Thyroid gland (tissue), 4 donors: ENCODE measurements around the gene OR2M5. TPM values are rescaled to one million over a fixed set of nuclear protein-coding genes. Genes with fewer than 3 reads are reported as not detected.

Source experiments
- DNase-seq, 2 donors: peaks; one replicate each; pipeline ENCODE4 v3.0.0-alpha.2; 2019
- H3K27ac ChIP-seq, 3 donors: fragments of 200-600 bp; sonication (generic); 1 replicate in 2 of 3; 2 replicates in 1 of 3; pipeline ENCODE4 v1.5.1; 2016 to 2019; ENCODE audit warnings: mild to moderate bottlenecking in 1 of 3, moderate library complexity in 1 of 3
- H3K27me3 ChIP-seq: fragments of 200-600 bp; sonication (generic); one replicate; pipeline ENCODE4 v1.5.1; 2019
- H3K36me3 ChIP-seq, 2 donors: fragments of 200-600 bp; sonication (generic); one replicate each; pipeline ENCODE4 v1.5.1; 2016 to 2019
- H3K4me1 ChIP-seq, 2 donors: fragments of 200-600 bp; sonication (generic); one replicate each; pipeline ENCODE4 v1.5.1; 2017 to 2019
- H3K4me3 ChIP-seq, 3 donors: fragments of 200-600 bp; sonication (generic); replicated peaks in 1 of 3; 1 replicate in 2 of 3; 2 replicates in 1 of 3; pipeline ENCODE4 v1.5.1; 2016; ENCODE audit warnings: mild to moderate bottlenecking in 1 of 3
- H3K9me3 ChIP-seq: fragments of 200-600 bp; sonication (generic); one replicate; pipeline ENCODE4 v1.5.1; 2017
- POLR2A ChIP-seq, 2 donors: fragments of 450-650 bp; IDR thresholded peaks; one replicate each; pipeline ENCODE4 v1.6.1; 2017; ENCODE audit warnings: antibody characterized with exemption in 2 of 2, mild to moderate bottlenecking in 2 of 2, moderate library complexity in 1 of 2
- WGBS, 2 donors: methylation state at CpG; one replicate each; pipeline ENCODE4 v1.1.5; 2017; 5-methylcytosine and 5-hydroxymethylcytosine counted together
- intact Hi-C: fragments of 100-400 bp; cut with DNase I; formaldehyde crosslinking; loops from one replicate; pipeline ENCODE4 v1.15.1; 2023
- total RNA-seq, 4 donors: library from RNA; depleted of rRNA; stranded (reverse); fragments of >200 nt; gene quantifications; one replicate each; pipeline ENCODE4 v1.2.3, GENCODE V29; 2016
- TF ChIP-seq, protein P1 (sequence below), 6 experiments: fragments of 200-600 bp in 3 of 6; fragments of 450-650 bp in 3 of 6; sonication (generic) in 3 of 6; IDR thresholded peaks; one replicate each; pipeline ENCODE4 v1.5.1; 2016 to 2019; ENCODE audit warnings: antibody characterized with exemption in 6 of 6, mild to moderate bottlenecking in 2 of 6, inconsistent platforms in 1 of 6, moderate library complexity in 1 of 6

The OR2M5 gene
- total RNA-seq, 4 donors from 2014 or later: not detected

DNA sequence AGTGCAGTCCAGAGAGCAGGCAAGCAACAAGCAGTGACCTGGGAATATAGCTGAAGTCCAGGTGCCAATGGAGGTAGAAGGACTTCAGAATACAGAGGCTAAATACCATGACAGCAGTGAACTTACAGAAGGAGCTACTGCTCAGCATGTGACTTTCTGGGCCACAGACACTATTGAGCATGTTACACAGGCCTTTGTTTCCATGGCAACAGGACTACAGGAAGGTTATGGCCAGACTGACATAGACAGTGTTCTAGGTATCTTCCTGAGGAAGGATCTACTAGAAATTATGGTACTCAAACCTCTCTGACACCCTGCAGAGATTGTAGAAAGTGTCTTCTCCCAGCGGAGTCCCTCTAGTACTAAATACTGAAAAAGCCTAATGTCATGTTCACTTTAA, 11.0 kb downstream of the OR2M5 start:
- H3K27me3 ChIP-seq: no peaks in the 10 kb centered on the region

DNA sequence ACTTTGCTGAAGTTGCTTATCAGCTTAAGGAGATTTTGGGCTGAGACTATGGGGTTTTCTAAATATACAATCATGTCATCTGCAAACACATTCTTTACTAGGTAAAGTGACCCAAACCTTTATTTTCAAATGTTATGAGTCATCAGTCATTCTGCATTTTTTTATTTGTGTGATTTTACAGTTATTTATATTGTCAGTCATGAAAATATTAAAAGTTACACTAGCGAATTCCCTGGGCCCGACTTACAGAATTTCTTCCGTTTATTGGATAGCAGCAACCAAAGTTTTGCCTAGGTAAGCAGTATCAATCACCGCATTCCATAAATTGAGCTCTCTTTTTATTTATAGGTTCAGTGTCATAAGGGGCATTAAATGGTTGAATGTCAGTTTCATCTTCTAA, 13.8 kb downstream of the OR2M5 start:
- Histone ChIP-seq H3K27me3 (no peaks in the 10 kb centered on the region), H3K4me1 (no peaks in the 10 kb centered on the region), H3K4me3 (no peak overlapping the region), H3K27ac (no peak overlapping the region), H3K36me3 (no peaks in the 10 kb centered on the region), H3K9me3 (no peaks in the 10 kb centered on the region)
- TF ChIP-seq POLR2A (IDR thresholded peaks at IDR 0.05): no peak
- TF ChIP-seq, protein P1, sequence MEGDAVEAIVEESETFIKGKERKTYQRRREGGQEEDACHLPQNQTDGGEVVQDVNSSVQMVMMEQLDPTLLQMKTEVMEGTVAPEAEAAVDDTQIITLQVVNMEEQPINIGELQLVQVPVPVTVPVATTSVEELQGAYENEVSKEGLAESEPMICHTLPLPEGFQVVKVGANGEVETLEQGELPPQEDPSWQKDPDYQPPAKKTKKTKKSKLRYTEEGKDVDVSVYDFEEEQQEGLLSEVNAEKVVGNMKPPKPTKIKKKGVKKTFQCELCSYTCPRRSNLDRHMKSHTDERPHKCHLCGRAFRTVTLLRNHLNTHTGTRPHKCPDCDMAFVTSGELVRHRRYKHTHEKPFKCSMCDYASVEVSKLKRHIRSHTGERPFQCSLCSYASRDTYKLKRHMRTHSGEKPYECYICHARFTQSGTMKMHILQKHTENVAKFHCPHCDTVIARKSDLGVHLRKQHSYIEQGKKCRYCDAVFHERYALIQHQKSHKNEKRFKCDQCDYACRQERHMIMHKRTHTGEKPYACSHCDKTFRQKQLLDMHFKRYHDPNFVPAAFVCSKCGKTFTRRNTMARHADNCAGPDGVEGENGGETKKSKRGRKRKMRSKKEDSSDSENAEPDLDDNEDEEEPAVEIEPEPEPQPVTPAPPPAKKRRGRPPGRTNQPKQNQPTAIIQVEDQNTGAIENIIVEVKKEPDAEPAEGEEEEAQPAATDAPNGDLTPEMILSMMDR (IDR thresholded peaks at IDR 0.05): no peak
- intact Hi-C loops: no loop called here
- 86 to 94% methylated on average over 4 of the region's 4 CpGs for WGBS, 2 donors
- DNase-seq: no peak

More for the DNA sequence above, 11.0 kb downstream of the OR2M5 start:
- Histone ChIP-seq H3K4me1 (no peaks in the 10 kb centered on the region), H3K27ac (no peak overlapping the region), H3K4me3 (no peak overlapping the region), H3K36me3 (no peaks in the 10 kb centered on the region), H3K9me3 (no peaks in the 10 kb centered on the region)
- TF ChIP-seq, protein P1 (IDR thresholded peaks at IDR 0.05): no peak
- no peak for TF ChIP-seq POLR2A (IDR thresholded peaks at IDR 0.05)
- WGBS, 2 donors: 78 to 95% methylated on average over 1 of the region's 1 CpG
- intact Hi-C loops: no loop called here
- no peak for DNase-seq

DNA sequence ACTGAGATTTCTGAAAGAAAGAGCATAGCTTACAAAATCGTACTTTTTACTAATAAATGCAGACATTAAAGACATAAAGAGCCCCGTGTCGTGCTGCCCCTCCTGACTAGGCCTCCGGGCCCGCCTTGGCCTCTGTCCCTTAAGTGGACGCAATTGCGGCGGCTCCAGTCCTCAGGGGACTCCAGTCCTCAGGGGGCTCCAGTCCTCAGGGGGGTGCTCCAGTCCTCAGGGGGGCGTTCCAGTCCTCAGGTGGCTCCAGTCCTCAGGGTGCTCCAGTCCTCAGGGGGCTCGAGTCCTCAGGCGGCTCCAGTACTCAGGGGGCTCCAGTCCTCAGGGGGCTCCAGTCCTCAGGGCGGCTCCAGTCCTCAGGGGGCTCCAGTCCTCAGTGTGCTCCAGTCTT, 19.1 kb downstream of the OR2M5 start:
- intact Hi-C loops: no loop called here
- H3K4me3 ChIP-seq: no peak overlapping the region
- no peaks in the 10 kb centered on the region for H3K9me3 ChIP-seq
- H3K4me1 ChIP-seq: no peaks in the 10 kb centered on the region
- H3K36me3 ChIP-seq: no peaks in the 10 kb centered on the region
- DNase-seq: no peak
- WGBS, 2 donors: 85 to 92% methylated on average over 8 of the region's 12 CpGs
- no peaks in the 10 kb centered on the region for H3K27me3 ChIP-seq
- no peak overlapping the region for H3K27ac ChIP-seq
- TF ChIP-seq, protein P1 (IDR thresholded peaks at IDR 0.05): no peak
- no peak for TF ChIP-seq POLR2A (IDR thresholded peaks at IDR 0.05)

DNA sequence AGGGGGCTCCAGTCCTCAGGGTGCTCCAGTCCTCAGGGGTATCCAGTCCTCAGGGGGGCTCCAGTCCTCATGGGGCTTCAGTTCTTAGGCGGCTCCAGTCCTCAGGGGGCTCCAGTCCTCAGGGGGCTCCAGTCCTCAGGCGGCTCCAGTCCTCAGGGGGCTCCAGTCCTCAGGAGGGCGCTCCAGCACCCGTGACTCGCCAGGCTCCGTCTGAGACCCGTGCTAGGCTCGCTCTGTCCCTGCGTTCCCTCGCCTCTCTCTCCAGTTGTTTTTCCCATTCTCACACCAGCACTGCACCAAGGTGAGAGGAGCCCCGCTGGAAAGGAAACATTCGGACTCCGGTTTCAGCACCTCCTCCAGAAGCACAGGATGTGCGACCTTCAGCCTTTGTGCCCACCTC, 20.2 kb downstream of the OR2M5 start:
- intact Hi-C loops: no loop called here
- WGBS, 2 donors: 93 to 96% methylated on average over 13 to 14 of the region's 14 CpGs
- Histone ChIP-seq H3K4me1 (no peaks in the 10 kb centered on the region), H3K27me3 (no peaks in the 10 kb centered on the region), H3K4me3 (no peak overlapping the region), H3K36me3 (no peaks in the 10 kb centered on the region), H3K27ac (no peak overlapping the region), H3K9me3 (no peaks in the 10 kb centered on the region)
- TF ChIP-seq, protein P1 (IDR thresholded peaks at IDR 0.05): no peak
- TF ChIP-seq POLR2A (IDR thresholded peaks at IDR 0.05): no peak
- no peak for DNase-seq

DNA sequence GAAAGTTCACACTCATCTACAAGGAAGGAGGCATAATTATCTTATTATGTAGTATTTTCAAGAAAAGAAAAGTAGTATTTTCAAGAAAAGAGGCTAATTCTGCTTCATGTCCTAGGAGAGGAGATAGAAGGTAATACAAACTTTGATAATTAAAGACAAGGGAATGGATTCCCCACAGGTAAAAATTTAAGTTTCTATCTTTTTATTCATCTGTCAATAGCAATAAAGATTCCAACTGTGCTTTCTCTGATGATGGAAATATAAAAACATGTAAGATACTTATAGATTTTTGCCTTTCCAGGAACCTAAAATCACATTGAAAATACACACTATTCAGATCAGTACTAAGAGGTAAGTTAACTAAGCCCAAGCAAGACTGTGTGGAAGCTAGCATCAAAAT, 29.6 kb downstream of the OR2M5 start, which contains the start of gene OR2M2:
Gene OR2M2 (plus strand): TSS at position 301 of the 400 bp plus-strand sequence. CDS start 5,165 bp downstream, outside the sequence.
- TF ChIP-seq, protein P1 (IDR thresholded peaks at IDR 0.05): no peak
- no peak for TF ChIP-seq POLR2A (IDR thresholded peaks at IDR 0.05)
- no peak for DNase-seq
- H3K9me3 ChIP-seq: no peaks in the 10 kb centered on the region

More for the DNA sequence above, 29.6 kb downstream of the OR2M5 start, which contains the start of gene OR2M2:
- Histone ChIP-seq H3K27ac (no peak within 1 kb of the TSS), H3K4me1 (no peaks in the 10 kb centered on the region), H3K36me3 (no peaks in the 10 kb centered on the region), H3K4me3 (no peak within 1 kb of the TSS), H3K27me3 (no peaks in the 10 kb centered on the region)
- intact Hi-C loops: no loop called here
